GM19035 (cell line): Measurements from ENCODE around the gene PPP3CA.
"Not testable (repeated sequence)": the region's sequence is repeated elsewhere in the genome, so short reads cannot be mapped to it uniquely, and the experiment has no call there.

Experiments
- ATAC-seq: cut with Tn5 transposase; IDR thresholded peaks from one replicate; pipeline ENCODE4 v1.9.1; 2021; ENCODE audit not compliant: unreplicated experiment

PPP3CA gene

DNA sequence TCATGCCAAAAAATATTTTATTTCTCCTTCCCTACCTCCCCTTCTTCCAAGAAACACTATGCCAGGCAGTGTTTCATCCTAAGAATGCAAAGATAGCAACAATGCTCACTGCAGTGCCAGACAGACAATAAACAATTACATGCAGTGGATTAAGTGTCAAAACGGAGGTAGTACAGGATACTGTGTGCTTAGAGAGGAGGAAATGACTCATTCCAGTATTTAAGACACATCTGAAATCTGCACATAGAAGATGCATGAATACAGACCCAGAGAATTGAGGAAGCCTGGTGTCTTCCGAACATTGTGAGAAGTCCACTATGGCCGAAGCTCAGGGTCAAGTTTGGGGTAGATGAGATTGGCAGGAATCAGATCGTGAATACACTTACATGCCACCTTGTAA, 326.4 kb downstream of the PPP3CA start:
- peak; percentile 60 for ATAC-seq

DNA sequence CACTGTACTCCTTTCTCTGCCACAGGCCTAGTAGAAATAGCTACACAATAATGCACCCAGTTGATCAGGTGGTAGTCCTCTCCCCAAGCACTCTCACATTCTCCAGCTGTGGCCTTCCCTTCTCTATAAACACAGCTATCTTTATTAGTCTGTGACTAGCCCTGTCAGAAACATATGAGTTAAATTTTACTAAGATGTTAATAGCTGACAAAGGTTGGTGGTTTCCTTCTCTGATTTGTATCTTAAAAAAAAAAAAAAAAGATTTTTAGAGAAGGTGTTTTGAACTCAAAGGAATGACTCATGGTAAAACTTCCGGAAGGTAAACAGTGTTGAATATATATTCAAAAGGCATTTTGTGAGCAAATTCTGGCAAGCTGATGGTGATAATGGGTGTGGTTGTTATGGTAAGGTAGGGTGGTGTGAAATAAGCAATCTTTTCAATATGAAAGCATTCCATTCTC, 327.4 kb downstream of the PPP3CA start:
- peak; percentile 37 for ATAC-seq

DNA sequence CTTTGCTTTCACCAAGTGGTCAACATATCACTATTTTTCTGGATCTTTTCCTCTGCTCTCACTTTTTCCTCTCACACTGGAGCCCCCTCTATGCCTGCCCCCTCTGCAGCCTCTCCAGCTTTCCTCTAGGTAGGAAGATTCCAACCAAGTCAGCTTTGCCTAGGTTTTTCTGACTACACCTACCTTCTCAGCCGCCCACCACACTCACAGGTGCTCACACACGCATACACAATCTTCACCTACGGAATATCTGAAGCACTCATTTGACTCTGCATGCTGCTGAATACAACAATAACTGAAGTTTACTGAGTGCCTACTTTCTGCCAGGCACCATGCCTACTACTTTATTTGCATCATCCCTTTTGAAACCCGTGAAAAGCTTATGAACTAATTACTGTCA, 328.0 kb downstream of the PPP3CA start:
- no peak for ATAC-seq

DNA sequence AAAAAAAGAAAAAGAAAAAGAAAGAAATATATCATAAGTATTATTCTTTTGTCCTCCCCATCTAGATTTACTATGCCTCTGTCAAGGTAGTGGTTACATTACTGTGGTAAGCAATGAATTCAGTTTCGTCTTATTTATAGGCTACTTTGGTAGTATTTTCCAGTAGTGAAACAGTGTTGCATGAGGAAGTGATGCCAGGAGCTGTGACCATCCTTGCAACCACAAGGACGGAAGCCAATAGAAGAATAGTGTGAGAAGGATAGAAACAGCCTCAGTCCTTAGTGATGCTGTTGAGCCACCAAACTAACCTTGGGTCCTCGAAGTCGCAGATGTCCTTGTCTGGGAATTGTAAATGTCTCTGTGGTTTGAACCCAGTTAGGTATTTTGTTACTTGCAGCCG, 328.5 kb downstream of the PPP3CA start:
- ATAC-seq, result peak; percentile 53

DNA sequence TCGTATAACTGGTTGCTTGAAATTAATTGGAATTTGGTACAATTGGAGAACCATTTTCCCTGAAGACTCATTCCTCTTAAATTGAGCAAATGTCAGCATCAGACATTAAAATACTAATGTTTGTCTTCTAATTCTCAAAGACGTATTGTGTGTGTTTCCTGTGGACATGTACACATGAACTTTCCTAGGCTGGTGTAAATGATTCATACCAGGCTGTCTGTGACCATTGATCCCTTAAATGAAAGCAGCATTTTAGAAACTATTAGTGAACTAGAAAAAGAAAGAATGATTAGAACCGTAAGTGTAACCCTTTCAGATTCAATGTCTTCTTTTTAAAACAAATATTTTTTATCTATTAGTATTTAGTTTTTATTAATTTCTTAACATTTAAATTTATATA, 332.9 kb downstream of the PPP3CA start:
- ATAC-seq, result peak; percentile 47

DNA sequence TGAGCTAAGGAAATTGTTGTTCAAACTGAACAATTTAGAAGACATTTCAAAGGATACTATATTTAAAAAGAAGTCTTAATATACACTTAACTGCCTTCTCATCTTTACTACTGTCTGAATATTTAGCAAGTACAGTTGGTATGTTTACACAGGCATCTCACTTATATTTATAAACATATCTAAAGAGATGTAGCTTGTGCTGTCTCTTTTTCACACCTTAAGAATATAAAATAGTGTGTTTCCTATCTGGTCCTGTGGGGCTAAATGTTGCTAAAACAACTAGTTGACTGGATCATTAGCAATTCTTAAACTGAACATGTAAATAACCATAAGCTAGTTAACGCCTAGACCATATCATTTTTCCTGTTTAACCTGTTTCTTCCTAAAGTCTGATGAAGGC, 336.3 kb downstream of the PPP3CA start:
- ATAC-seq, result no peak

DNA sequence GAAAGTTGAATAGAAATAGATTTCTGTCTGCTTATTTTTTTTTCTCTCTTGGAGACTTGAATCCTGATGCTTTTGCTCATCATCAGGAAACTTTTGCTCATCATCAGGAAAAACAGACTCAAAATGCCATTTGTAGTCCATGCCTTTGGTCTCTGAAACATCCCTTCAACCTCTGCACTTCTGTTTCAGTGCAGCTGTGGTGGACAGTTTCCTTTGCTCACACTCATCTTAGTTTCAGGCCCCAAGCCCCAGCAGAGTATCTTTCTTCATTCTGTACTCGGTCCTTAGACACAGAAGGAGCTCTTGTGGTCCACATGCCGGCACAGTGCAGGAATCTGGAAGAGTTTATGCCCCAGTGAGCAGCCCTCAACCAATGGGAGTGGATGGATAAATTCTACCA, 337.9 kb downstream of the PPP3CA start:
- peak; percentile 67 for ATAC-seq

DNA sequence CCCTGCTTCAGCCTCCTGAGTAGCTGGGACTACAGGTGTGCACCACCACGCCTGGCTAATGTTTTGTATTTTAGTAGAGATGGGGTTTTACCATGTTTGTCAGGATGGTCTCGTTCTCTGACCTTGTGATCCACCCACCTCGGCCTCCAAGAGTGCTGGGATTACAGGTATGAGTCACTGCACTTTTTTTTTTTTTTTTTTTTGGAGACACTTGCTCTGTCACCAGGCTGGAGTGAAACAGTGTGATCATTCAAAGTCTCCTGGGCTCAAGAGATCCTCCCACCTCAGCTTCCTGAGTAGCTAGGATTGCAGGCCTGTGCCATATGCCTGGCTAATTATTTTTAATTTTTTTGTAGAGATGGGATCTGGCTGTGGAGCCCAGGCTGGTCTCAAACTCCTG, 338.8 kb downstream of the PPP3CA start:
- ATAC-seq, result no peak

DNA sequence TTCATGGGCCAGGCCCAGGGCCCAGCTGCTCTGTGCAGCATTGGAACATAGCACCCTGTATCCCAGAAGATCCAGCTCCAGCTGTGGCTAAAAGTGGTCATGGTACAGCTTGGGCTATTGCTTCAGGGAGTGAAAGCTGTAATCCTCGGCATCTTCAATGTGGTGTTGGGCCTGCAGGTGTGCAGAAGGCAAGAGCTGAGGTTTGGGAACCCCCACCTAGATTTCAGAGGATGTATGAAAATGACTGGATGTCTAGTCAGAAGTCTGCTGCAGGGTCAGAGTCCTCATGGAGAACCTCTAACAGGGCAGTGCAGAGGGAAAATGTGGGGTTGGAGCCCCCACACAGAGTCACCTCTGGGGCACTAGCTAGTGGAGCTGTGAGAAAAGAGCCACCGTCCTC, 341.7 kb downstream of the PPP3CA start:
- no peak for ATAC-seq

DNA sequence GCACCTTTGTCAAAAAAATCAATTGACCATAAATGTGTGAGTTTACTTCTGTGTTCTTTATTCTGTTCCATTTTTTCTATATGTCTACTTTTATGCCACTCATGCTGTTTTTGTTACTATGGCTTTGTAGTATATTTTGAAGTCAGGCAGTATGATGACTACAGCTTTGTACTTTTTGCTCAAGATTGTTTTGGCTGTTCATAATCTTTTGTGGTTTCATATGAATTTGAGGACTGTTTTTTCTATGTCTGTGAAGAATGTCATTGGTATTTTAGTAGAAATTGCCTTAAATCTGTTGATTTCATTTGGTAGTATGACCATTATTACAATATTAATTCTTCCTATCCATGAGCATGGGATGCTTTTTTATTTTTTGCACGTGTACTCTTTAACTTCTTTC, 346.8 kb downstream of the PPP3CA start:
- no peak for ATAC-seq

DNA sequence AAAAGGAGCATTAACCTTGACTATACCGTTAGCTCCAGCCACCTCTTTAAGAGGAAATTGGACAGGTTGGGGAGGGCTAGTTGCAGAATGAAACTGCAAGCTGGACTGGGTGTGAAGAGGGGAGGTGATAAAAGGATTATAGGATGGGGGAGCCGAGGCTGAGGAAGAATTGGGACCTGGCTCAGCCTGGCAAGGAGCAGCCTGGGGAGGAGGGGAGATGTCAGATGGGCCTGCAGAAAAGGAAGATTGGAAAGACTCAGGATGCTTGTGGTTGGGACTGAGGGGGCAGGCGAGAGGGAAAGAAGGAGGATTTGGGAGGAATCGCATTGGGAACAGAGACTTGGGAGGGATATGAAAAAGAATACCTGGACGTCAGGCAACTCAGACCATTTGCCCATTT, 351.7 kb downstream of the PPP3CA start:
- no peak for ATAC-seq

DNA sequence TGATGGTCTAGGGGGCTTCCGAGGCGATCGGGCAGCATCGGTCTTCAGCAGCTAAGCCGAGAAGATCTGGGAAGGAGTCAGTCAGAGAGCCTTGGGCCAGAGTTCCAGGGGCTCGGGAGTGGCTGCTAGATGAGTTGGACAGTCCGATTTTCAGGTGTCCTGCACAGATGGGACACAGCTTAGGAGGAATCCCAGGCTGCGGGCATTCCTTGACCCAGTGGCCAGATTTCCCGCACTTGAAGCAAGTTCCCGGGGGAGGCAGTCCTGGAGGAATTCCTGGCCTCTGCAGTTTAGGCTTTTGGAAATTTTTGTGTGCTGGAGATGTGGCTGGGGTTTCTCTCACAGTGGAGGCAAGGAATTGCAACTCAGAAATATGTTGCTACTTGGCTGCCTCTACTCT, 352.3 kb downstream of the PPP3CA start:
- ATAC-seq, result not testable (repeated sequence)

DNA sequence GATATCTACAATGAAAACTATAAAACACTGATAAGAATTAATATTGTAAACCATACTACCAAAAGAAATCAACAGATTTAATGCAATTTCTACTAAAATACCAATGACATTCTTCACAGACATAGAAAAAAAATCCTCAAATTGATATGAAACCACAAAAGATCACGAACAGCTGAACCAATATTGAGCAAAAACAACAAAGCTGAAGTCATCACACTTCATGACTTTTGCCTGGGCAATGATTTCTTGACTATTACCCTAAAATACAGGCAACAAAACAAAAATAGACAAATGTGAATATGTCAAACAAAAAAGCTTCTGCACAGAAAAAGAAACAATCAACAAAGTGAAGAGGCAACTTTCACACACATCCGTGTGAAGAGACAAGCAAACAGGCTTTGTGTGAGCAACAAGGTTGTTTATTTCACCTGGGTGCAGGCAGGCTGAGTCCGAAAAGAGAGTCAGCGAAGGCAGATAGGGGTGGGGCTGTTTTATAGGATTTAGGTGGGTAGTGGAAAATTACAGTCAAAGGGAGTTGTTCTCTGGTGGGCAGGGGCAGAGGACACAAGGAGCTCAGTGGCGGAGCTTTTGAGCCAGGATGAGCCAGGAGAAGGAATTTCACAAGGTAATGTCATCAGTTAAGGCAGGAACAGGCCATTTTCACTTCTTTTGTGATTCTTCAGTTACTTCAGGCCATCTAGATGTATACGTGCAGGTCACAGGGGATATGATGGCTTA, 355.8 kb downstream of the PPP3CA start:
- not testable (repeated sequence) for ATAC-seq

DNA sequence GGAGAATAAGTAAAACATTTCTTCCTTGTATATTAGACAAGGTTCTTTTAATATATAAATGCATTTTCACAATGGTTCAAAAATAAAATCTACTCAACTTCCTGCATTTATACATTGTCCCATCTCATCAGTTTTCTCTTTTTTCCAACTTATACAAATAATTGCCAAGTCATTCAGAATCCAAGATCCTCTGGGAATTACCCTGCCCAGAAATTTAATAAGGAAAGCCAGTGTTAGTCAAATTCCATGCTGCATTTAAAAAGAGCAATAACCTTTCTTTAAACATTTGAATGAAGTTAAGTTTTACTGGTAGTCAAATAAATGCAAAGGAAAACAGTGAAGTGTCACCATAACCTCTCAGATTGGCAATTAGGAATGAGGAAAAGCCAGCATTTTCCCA, 357.9 kb downstream of the PPP3CA start:
- ATAC-seq, result no peak

DNA sequence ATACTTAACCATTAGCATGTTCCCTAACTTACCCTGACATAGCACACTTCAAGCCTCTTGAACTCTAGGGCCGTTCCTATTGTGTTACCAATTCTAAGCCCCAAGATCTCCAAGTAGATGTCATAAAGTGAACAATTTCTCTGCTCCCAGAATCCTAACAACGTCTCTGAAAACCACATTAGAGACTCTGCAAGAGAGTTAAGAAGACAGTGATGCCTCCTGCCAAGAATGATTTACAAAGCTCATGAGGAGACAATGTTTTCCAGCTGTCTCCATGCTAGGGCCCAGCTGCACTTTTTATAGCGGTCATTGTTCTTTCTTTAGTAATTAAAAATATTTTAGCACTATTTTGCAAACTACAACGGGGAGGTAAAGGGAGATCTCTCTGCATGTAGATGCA, 358.4 kb downstream of the PPP3CA start:
- ATAC-seq, result no peak

DNA sequence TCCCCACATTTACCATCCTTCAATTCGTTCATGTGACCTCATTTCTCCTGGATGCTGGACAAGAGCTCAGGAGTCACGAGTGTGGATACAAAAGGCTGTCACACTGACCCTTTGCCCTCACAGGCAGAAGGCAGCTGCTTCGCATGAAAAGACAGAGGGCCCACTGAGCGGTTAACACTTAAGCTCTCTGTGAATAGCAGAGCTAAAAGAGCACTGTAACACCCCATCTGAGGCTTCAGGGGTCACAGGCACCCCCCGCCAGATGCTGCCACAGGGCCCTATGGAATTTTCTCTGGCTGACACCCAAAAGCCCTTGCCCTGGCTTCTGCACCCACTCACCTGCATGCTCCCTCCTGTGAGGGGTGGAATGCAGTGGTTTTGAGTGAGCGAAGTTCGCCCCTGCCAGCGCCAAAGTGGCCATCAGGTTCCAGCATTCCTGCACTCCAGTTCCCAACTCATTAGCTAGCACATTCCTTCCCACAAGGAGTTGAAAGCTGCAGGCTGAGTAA, 360.9 kb downstream of the PPP3CA start:
- no peak for ATAC-seq

DNA sequence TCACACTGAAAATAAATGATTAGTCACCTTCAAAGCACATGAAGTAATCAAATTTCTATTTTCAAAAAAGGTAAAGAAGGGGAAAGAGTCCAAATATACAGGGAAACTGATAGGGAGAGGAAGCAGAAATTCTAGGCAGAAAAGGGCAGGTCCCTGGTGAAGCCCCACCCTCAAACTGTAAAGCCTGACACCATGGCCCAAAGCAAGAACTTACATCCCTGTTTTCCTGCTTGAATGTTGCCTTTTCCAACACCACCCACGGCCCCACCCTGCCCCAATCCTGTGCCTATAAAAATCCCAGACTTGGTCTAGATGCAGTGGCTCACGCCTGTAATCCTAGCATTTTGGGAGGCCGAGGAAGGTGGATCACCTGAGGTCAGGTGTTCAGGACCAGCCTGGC, 361.8 kb downstream of the PPP3CA start:
- ATAC-seq, result no peak

DNA sequence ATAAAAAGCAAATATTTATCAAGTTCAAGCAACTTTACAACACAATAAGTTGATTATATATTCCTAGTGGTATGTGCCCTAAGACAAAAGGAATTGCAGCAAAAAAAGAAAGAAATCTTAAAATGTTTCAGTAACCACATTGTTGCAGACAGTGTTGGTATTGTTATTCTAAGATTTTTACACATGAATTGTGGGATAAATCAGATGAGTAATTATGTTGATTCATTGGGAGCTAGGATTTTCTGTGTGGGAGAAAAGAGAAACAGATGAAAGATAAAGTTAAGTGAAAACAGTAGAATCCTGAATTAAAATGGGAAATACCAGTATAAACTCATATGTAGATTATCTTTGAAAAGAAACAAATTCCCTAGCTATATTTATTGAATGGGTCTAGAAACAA, 362.4 kb downstream of the PPP3CA start:
- no peak for ATAC-seq

DNA sequence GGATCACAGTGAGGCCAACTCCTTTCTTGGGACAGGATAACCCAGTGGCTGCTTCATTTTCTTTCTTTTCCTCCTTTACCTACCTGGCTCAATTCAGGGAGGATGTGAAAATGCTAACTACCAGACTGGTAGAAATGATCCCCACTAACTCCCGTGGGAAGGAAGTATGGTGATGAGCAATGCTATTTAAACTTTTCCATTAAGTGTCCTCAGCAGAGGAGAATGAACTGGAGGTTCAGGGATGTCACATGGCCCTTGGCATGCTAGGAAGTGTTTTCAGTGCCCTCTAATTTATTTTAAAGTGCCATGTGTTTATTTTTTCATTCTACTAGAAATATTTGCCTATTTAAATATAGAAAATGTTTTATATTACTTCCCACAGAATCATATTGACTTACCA, 363.9 kb downstream of the PPP3CA start:
- ATAC-seq, result no peak

DNA sequence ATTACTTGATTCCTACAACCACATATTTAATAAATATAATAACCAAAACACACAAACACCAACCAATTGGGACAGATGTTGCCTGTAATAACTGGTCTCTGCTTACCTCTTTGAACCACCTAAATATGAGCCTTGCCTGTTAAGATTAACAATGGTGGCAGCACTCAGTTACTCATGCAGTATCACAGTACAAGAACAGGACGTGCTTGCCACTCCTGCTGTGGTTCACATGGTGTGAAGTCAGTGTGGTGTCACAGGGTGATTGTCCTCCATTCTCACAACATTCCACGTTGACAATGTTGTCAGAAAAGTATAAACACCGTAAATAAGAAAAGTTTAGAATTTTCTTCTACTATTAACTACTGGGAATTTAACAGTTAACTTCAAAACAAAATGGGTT, 365.0 kb downstream of the PPP3CA start:
- ATAC-seq, result no peak

DNA sequence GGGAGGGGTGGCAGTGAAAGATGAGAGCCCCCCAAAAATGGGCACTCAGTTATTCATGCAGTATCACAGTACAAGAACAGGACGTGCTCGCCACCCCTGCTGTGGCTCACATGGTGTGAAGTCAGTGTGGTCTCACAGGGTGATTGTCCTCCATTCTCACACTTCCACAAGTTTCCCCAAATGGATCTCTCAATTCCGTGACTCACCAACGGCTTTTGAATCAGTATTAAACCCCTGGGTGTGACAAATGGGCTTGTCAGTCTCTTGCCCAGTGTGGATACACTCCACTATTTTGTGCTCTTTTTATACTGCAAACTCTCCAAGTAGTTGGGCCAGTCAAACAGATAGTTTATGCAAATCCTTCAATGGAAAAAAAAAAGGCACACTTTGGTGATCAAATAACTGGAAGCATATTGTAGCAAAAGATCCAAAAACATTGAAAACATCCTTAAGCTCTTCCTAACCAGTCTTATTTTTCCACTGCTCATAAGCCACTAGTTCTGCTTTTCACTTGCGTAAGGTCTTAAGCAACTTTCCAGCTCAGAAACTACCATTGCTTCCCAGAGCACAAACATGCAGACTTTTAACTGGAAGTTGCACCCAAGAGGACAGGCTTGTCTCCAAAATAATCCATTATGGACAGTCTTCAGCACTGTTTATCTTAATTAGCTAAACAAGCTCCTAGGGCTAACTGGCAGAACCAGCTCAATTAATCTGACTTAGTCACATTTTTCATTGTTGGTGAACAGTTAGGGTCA, 365.7 kb downstream of the PPP3CA start:
- ATAC-seq, result no peak

DNA sequence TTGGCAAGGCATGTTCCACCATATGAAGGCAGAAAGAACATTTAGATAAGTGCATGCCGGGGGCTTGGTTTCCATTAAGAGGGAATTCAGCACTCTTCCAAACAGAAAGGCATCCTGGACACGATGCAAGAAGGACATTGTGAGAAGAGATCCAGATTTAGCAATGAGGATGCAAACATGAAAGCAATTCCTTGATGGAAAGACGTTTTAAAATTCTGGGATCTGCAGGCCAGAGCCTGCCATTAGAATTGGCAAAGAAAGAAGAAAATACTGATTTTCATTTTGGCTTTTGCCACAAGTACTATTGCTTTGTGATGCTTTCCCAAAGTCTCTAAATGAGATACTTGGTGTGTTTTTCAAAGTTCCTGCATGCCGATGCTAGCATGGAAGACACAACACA, 367.6 kb downstream of the PPP3CA start:
- no peak for ATAC-seq
